ELR (cell line): ENCODE measurements around the gene PIWIL4.

ENCODE experiments used
- DNase-seq: peaks from one replicate; pipeline ENCODE4 v3.0.0-alpha.2; 2015; ENCODE audit warnings: low read depth

The PIWIL4 gene

GRCh38 chr11:94662846-94663390 lies 95.8 kb downstream of the PIWIL4 start:
- DNase-seq: no peak

GRCh38 chr11:94664346-94664745 lies 97.2 kb downstream of the PIWIL4 start:
- peak; percentile 42 for DNase-seq

GRCh38 chr11:94665116-94665659 lies 98.0 kb downstream of the PIWIL4 start:
- DNase-seq: no peak

GRCh38 chr11:94666792-94667721 lies 99.9 kb downstream of the PIWIL4 start:
- no peak for DNase-seq

GRCh38 chr11:94668212-94668793 lies 101.1 kb downstream of the PIWIL4 start:
- DNase-seq: no peak

- DNase-seq: no peak
Measured at GRCh38 chr11:94669023-94669422, 101.9 kb downstream of the PIWIL4 start.
